Calu3 (cell line): ENCODE results near the gene HOGA1. TPM values are rescaled to one million over a fixed set of nuclear protein-coding genes. Genes with fewer than 3 reads are reported as not detected.
"Not testable (repeated sequence)": the region's sequence is repeated elsewhere in the genome, so short reads cannot be mapped to it uniquely, and the experiment has no call there.

Source experiments
- BruUV-seq: library from RNA; stranded (reverse); fragments of 400-500 nt; replicated peaks from 2 replicates; lab custom pipeline; 2021; lab: Mats Ljungman, UMichigan
- CTCF ChIA-PET: fragments of 300-600 bp; sonication (Branson Sonifier 250); formaldehyde crosslinking; loops from one replicate; lab custom pipeline; 2022; ENCODE audit warnings: antibody characterized with exemption; lab: Charles Lee
- DNase-seq: peaks from one replicate; pipeline ENCODE4 v3.0.0; 2022
- H3K27ac Mint-ChIP-seq: one replicate; pipeline ENCODE4 v1.8.0; 2022; ENCODE audit warnings: mixed read lengths; ENCODE audit not compliant: unreplicated experiment
- H3K27me3 Mint-ChIP-seq: one replicate; pipeline ENCODE4 v1.8.0; 2022; ENCODE audit warnings: mixed read lengths; ENCODE audit not compliant: unreplicated experiment
- H3K36me3 Mint-ChIP-seq: one replicate; pipeline ENCODE4 v1.8.0; 2022; ENCODE audit warnings: mild to moderate bottlenecking, moderate library complexity, mixed read lengths; ENCODE audit not compliant: insufficient read depth, unreplicated experiment
- H3K4me1 Mint-ChIP-seq: one replicate; pipeline ENCODE4 v1.8.0; 2022; ENCODE audit warnings: mild to moderate bottlenecking, low read depth, mixed read lengths; ENCODE audit not compliant: unreplicated experiment
- H3K4me3 Mint-ChIP-seq: one replicate; pipeline ENCODE4 v1.8.0; 2022; ENCODE audit warnings: mild to moderate bottlenecking, low read depth, moderate library complexity, mixed read lengths; ENCODE audit not compliant: unreplicated experiment
- H3K9me3 Mint-ChIP-seq: one replicate; pipeline ENCODE4 v1.8.0; 2022; ENCODE audit warnings: low read depth, mixed read lengths; ENCODE audit not compliant: unreplicated experiment
- CTCF ChIP-seq: fragments of 200-600 bp; IDR thresholded peaks from one replicate; pipeline ENCODE4 v1.8.0; 2022; ENCODE audit warnings: antibody characterized with exemption; ENCODE audit not compliant: unreplicated experiment
- intact Hi-C: fragments of 100-400 bp; cut with micrococcal nuclease; formaldehyde crosslinking; loops from one replicate; pipeline ENCODE4 v1.10.0; 2022; ENCODE audit not compliant: unreplicated experiment
- total RNA-seq: library from RNA; stranded (reverse); gene quantifications from 2 replicates; pipeline ENCODE4 v1.2.3, GENCODE V29; 2022

The HOGA1 gene
- total RNA-seq, 1 experiment from 2014 or later = 7.9 TPM

GRCh38 chr10:97631098-97631497 is 46.9 kb downstream of the HOGA1 start:
- Mint-ChIP-seq H3K9me3 (no peaks in the 10 kb centered on the region), H3K4me3 (no peak overlapping the region), H3K27me3 (no peaks in the 10 kb centered on the region), H3K36me3 (peaks cover 15% of the 10 kb centered on the region), H3K4me1 (no peaks in the 10 kb centered on the region), H3K27ac (no peak overlapping the region)
- intact Hi-C loops = no loop called here
- CTCF ChIA-PET = no interaction called here
- TF ChIP-seq CTCF = no peak
- TSS peak; percentile 26 for BruUV-seq
- no peak for DNase-seq

DNA sequence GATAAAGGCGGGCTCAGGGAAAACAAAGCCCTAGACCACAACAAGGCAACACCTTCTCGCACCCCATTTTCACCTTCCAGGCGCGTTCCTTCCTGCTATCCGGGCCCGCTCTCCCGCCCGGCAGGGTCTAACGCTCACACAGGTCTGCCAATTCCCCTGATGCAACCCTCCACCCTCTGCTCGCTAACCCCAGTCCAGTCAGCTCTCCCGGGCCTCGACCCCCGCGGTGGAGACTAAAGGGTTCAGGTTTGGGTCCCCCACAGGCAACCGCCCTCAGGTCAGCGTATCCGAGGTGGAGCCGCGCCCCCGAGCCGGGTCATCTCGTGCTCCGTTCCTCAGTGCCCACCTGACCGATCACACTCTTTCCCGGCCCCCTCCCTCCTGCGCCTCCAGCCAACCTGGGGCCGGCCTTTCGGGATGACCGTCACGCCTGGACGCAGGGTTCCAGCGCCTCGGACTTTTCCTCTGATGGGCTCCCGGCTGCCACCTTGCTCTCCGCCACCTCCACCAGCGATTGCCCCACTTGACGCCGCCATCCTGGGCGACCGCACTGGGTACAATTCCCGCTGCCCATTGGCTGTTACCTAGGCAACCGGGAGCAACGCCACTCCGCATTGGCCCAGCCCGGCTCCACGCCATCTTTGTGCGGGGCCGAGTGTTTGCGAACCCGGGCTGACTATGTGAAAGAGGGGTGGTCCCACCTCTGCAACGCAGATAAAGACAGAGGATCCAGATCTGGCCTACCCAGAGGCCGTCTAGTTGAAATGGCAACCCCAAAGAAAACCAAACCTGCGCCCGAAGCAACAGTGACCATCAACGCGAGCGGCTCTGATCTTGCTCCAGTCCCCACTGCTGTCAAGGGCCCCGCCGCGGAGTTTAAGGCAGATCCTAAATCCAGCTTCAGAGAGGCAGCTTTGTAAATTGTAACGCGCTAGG is 49.0 kb downstream of the HOGA1 start, which contains the start of gene MORN4:
Gene MORN4, minus strand, starts transcription at position 552 of the 936 bp plus-strand sequence. CDS start 13,847 bp downstream, outside the sequence.
- Mint-ChIP-seq H3K9me3 (no peaks in the 10 kb centered on the region), H3K36me3 (peaks cover 15% of the 10 kb centered on the region), H3K27me3 (no peaks in the 10 kb centered on the region), H3K4me3 (peak within 1 kb of the TSS; percentile 99), H3K4me1 (no peaks in the 10 kb centered on the region), H3K27ac (peak within 1 kb of the TSS; percentile 96)
- no peak for TF ChIP-seq CTCF
- CTCF ChIA-PET = interaction anchor here (0.7 to 1.2 kb wide), 3 partner anchors 54 to 344 kb away, joined by 3 to 4 read pairs (median 3); partner anchors contain the start of genes ANKRD2 and AVPI1
- DNase-seq = peak; percentile 90
- no TSS peak for BruUV-seq
- intact Hi-C loops = no loop called here

DNA sequence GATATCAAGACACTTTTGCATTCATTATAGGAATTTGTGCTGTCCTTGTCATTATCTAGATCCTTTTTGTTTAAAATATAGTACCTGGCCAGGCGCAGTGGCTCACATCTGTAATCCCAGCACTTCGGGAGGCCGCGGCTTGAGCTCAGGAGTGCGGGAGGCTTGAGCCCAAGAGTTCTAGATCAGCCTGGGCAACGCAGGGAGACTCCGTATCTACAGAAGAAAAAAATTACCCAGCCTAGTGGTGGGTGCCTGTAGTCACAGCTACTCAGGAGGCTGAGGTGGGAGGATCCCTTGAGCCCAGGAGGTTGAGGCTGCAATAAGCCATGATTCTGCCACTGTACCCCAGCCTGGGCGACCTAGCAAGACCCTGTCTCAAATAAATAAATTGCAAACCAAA is 49.7 kb downstream of the HOGA1 start:
- CTCF ChIA-PET = interaction anchor here (0.7 to 1.2 kb wide), 3 partner anchors 53 to 345 kb away, joined by 3 to 4 read pairs (median 3); partner anchors contain the start of genes ANKRD2 and AVPI1
- peak; percentile 28 for DNase-seq
- Mint-ChIP-seq H3K36me3 (peaks cover 15% of the 10 kb centered on the region), H3K9me3 (no peaks in the 10 kb centered on the region), H3K4me3 (peak overlapping the region; percentile 99), H3K27me3 (no peaks in the 10 kb centered on the region), H3K4me1 (no peaks in the 10 kb centered on the region), H3K27ac (peak overlapping the region; percentile 96)
- no TSS peak for BruUV-seq
- intact Hi-C loops = no loop called here
- TF ChIP-seq CTCF = no peak

- CTCF ChIA-PET = no interaction called here
- no peak overlapping the region for H3K4me3 Mint-ChIP-seq
- no peaks in the 10 kb centered on the region for H3K9me3 Mint-ChIP-seq
- no peak overlapping the region for H3K27ac Mint-ChIP-seq
- no peaks in the 10 kb centered on the region for H3K4me1 Mint-ChIP-seq
- BruUV-seq = no TSS peak
- intact Hi-C loops = no loop called here
- no peak for DNase-seq
- peaks cover 21% of the 10 kb centered on the region for H3K36me3 Mint-ChIP-seq
- no peak for TF ChIP-seq CTCF
- H3K27me3 Mint-ChIP-seq = no peaks in the 10 kb centered on the region
These were observed 51.4 kb downstream of the HOGA1 start for GRCh38 chr10:97635577-97635976.

GRCh38 chr10:97639090-97639489 is 54.9 kb downstream of the HOGA1 start:
- H3K4me1 Mint-ChIP-seq, H3K9me3 Mint-ChIP-seq, intact Hi-C loops, BruUV-seq, H3K27me3 Mint-ChIP-seq, H3K27ac Mint-ChIP-seq, DNase-seq, H3K4me3 Mint-ChIP-seq, CTCF ChIA-PET: not testable (repeated sequence)
- H3K36me3 Mint-ChIP-seq = peaks cover 20% of the 10 kb centered on the region
